SK-N-SH treated with all-trans-retinoic acid at 6 μM for 48 hours (cell line): ENCODE results near the gene SPNS3.

Experiments
- ESRRG ChIP-seq: fragments of 250-450 bp; sonication (Bioruptor Pico); IDR thresholded peaks from 2 replicates; pipeline ENCODE4 v1.6.1; 2021; ENCODE audit warnings: mild to moderate bottlenecking
- SNAI2 ChIP-seq: fragments of 250-450 bp; sonication (Bioruptor Pico); IDR thresholded peaks from 2 replicates; pipeline ENCODE4 v1.5.0; 2020; ENCODE audit warnings: mild to moderate bottlenecking, moderate library complexity
- ZFP3 ChIP-seq: fragments of 250-450 bp; sonication (Bioruptor Pico); IDR thresholded peaks from 2 replicates; pipeline ENCODE4 v1.5.0; 2020; ENCODE audit warnings: mild to moderate bottlenecking, moderate library complexity

DNA sequence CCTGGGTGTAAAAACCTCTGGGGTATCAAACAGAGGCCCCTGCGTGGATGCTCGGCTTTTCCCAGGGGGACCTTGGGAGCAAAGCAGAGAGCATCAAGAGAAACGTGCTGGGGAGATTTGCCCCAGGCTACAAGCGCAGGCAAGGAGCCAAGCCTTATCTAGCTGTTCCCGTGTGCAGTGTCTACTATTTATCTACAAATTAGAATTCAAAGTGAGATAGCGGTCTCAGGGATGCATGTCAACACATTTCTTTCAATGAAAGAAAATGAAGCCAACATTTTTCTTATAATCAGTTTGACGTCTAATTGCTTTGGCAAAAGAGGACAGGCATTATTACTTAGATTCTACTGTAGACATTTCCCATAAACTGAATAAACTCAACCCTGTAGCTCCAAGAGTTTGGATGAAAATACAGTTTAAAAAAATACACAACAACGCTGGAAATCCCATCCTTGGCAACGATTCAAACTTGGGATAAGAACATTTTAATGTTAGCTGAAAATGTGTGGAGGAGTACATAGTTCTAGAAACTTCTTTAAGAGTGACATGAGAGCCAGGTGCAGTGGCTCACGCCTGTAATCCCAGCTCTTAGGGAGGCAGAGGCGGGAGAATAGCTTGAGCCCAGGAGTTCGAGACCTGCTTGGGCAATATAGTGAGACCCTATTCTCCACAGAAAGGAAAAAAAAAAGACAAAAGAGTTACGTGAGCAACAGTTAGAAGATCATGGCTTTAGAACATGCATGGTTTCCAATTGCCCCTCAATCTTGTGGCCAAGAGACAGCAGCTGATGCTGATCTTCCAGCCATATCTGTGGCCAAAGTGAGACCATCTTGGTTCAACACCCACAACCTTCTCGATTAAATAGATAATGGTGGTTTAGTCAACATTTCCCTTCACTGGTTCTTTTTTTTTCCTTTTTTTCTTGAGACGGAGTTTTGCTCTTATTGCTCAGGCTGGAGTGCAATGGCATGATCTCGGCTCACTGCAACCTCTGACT, 7.2 kb downstream of the SPNS3 start:
- TF ChIP-seq ESRRG (no peak), SNAI2 (no peak), ZFP3 (CRISPR knock-in tag) (no peak)
